PC-3 (cell line): ENCODE results near the gene SH3PXD2B. TPM values are rescaled to one million over a fixed set of nuclear protein-coding genes. Genes with fewer than 3 reads are reported as not detected.

Experiments used
- ATAC-seq: fragments of 200-7000 bp; cut with Tn5 transposase; 2 replicates; pipeline ENCODE4 v1.9.1; 2020; ENCODE audit warnings: mild to moderate bottlenecking, moderate library complexity
- BruUV-seq: library from RNA; stranded (reverse); fragments of 400-500 nt; replicated peaks from 2 replicates; lab custom pipeline; 2021; lab: Mats Ljungman, UMichigan
- CTCF ChIA-PET: fragments of 300-600 bp; sonication (Branson Sonifier 250); formaldehyde crosslinking; loops from one replicate; lab custom pipeline; 2022; ENCODE audit warnings: antibody characterized with exemption; lab: Charles Lee
- POLR2A ChIA-PET: fragments of 300-600 bp; sonication (Branson Sonifier 250); formaldehyde crosslinking; loops from one replicate; lab custom pipeline; 2022; ENCODE audit warnings: antibody characterized with exemption; ENCODE audit not compliant: unreplicated experiment; lab: Charles Lee
- DNase-seq: peaks from one replicate; pipeline ENCODE4 v3.0.0-alpha.2; 2015
- H2AFZ ChIP-seq: fragments of 300-600 bp; sonication (generic); 2 replicates; pipeline ENCODE4 v1.6.0; 2016; ENCODE audit warnings: antibody characterized with exemption, low read length
- H3F3A ChIP-seq: fragments of 300-600 bp; sonication (generic); one replicate; pipeline ENCODE4 v1.6.0; 2017; ENCODE audit warnings: antibody characterized with exemption, low read length, control low read depth, mild to moderate bottlenecking; ENCODE audit not compliant: unreplicated experiment
- H3K27ac ChIP-seq: fragments of 300-600 bp; sonication (generic); 2 replicates; pipeline ENCODE4 v1.5.1; 2016; ENCODE audit warnings: mild to moderate bottlenecking, low read length
- H3K27me3 ChIP-seq: fragments of 300-600 bp; sonication (generic); 2 replicates; pipeline ENCODE4 v1.6.1; 2016; ENCODE audit warnings: low read length, mixed read lengths
- H3K36me3 ChIP-seq: fragments of 300-600 bp; sonication (generic); 2 replicates; pipeline ENCODE4 v1.6.1; 2016; ENCODE audit warnings: low read depth, mixed run types, low read length, mixed read lengths
- H3K4me1 ChIP-seq: fragments of 300-600 bp; sonication (generic); 2 replicates; pipeline ENCODE4 v1.5.1; 2016; ENCODE audit warnings: low read length; ENCODE audit not compliant: insufficient read depth
- H3K4me2 ChIP-seq: fragments of 300-600 bp; sonication (generic); 2 replicates; pipeline ENCODE4 v1.6.0; 2016; ENCODE audit warnings: low read length
- H3K4me3 ChIP-seq: fragments of 300-600 bp; sonication (generic); 2 replicates; pipeline ENCODE4 v1.5.1; 2016; ENCODE audit warnings: mild to moderate bottlenecking, low read length, mixed read lengths
- H3K79me2 ChIP-seq: fragments of 300-600 bp; sonication (generic); 2 replicates; pipeline ENCODE4 v1.6.1; 2017; ENCODE audit warnings: low read length, mixed read lengths
- H3K9ac ChIP-seq: fragments of 300-600 bp; sonication (generic); 2 replicates; pipeline ENCODE4 v1.6.0; 2016; ENCODE audit warnings: mild to moderate bottlenecking, low read length
- H3K9me2 ChIP-seq: fragments of 300-600 bp; sonication (generic); replicated peaks from 2 replicates; pipeline ENCODE4 v1.6.1; 2016; ENCODE audit warnings: mixed run types, low read length, mixed read lengths
- H3K9me3 ChIP-seq: fragments of 300-600 bp; sonication (generic); 2 replicates; pipeline ENCODE4 v1.6.1; 2016; ENCODE audit warnings: low read length, mixed read lengths
- H4K20me1 ChIP-seq: fragments of 300-600 bp; sonication (generic); 2 replicates; pipeline ENCODE4 v1.6.1; 2016; ENCODE audit warnings: low read length, mixed read lengths
- EZH2 ChIP-seq: fragments of 300-600 bp; sonication (generic); IDR thresholded peaks from one replicate; pipeline ENCODE4 v1.6.1; 2017; ENCODE audit warnings: antibody characterized with exemption, mild to moderate bottlenecking, low read length; ENCODE audit not compliant: unreplicated experiment
- EZH2phosphoT487 ChIP-seq: fragments of 300-600 bp; sonication (generic); IDR thresholded peaks from 2 replicates; pipeline ENCODE4 v1.6.1; 2018; ENCODE audit warnings: mild to moderate bottlenecking, antibody characterized with exemption, low read length, borderline replicate concordance
- intact Hi-C: fragments of 100-400 bp; cut with micrococcal nuclease; formaldehyde crosslinking; loops from 2 replicates; pipeline ENCODE4 v1.9.0; 2023
- total RNA-seq: library from RNA; depleted of rRNA; stranded (reverse); fragments of >200 nt; gene quantifications from 2 replicates; pipeline ENCODE4 v1.2.3, GENCODE V29; 2014
- TF ChIP-seq, protein P1 (sequence below): fragments of 300-600 bp; sonication (generic); conservative IDR thresholded peaks from 2 replicates; pipeline ENCODE4 v1.5.1; 2017; ENCODE audit warnings: antibody characterized with exemption, low read depth, mild to moderate bottlenecking, low read length

SH3PXD2B gene
- total RNA-seq, 1 experiment from 2014 or later, result 9.8 TPM

DNA sequence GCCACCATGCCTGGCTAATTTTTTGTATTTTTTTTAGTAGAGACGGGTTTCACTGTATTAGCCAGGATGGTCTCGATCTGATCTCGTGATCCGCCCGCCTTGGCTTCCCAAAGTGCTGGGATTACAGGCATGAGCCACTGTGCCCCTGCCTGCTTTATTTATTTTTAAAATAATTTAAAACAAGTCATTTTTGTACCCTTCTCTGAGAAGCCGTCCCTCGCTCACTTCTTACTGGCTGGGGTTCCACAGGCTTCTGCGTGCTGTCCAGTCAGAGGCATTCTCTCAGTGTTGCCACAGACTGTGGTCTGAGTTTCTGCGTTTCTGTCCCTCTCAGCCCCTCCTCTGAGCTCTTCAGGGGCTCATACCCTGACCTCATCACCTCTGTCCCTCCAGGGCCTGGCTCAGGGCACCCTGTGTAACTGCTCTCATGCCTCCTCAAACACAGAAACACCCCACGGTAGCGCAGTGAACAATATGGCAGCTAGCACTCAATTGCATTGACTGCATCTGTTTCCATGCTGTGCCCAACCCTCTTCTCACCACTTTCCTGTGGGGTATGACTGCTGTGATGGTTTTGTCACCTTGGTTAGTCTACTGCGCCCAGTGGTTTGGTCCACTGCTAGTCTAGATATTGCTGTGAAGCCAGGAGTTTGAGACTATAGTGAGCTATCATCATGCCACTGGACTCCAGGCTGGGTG, 44.3 kb upstream of the SH3PXD2B start:
- no peak for ATAC-seq
- DNase-seq, result no peak
- POLR2A ChIA-PET, result no interaction called here
- Histone ChIP-seq H3K4me2 (no peak overlapping the region), H3K9ac (no peak overlapping the region), H3K27ac (no peak overlapping the region), H3K27me3 (peaks cover 42% of the 10 kb centered on the region), H3F3A (no peaks in the 10 kb centered on the region), H3K4me3 (no peak overlapping the region), H2AFZ (no peak overlapping the region), H3K36me3 (no peaks in the 10 kb centered on the region), H3K9me2 (no peaks in the 10 kb centered on the region), H4K20me1 (no peaks in the 10 kb centered on the region), H3K4me1 (no peaks in the 10 kb centered on the region), H3K9me3 (no peaks in the 10 kb centered on the region), H3K79me2 (no peaks in the 10 kb centered on the region)
- BruUV-seq, result no TSS peak
- CTCF ChIA-PET, result no interaction called here
- no peak for TF ChIP-seq EZH2
- TF ChIP-seq, protein P1, sequence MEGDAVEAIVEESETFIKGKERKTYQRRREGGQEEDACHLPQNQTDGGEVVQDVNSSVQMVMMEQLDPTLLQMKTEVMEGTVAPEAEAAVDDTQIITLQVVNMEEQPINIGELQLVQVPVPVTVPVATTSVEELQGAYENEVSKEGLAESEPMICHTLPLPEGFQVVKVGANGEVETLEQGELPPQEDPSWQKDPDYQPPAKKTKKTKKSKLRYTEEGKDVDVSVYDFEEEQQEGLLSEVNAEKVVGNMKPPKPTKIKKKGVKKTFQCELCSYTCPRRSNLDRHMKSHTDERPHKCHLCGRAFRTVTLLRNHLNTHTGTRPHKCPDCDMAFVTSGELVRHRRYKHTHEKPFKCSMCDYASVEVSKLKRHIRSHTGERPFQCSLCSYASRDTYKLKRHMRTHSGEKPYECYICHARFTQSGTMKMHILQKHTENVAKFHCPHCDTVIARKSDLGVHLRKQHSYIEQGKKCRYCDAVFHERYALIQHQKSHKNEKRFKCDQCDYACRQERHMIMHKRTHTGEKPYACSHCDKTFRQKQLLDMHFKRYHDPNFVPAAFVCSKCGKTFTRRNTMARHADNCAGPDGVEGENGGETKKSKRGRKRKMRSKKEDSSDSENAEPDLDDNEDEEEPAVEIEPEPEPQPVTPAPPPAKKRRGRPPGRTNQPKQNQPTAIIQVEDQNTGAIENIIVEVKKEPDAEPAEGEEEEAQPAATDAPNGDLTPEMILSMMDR, result no peak
- TF ChIP-seq EZH2phosphoT487, result no peak
- intact Hi-C loops, result no loop called here

DNA sequence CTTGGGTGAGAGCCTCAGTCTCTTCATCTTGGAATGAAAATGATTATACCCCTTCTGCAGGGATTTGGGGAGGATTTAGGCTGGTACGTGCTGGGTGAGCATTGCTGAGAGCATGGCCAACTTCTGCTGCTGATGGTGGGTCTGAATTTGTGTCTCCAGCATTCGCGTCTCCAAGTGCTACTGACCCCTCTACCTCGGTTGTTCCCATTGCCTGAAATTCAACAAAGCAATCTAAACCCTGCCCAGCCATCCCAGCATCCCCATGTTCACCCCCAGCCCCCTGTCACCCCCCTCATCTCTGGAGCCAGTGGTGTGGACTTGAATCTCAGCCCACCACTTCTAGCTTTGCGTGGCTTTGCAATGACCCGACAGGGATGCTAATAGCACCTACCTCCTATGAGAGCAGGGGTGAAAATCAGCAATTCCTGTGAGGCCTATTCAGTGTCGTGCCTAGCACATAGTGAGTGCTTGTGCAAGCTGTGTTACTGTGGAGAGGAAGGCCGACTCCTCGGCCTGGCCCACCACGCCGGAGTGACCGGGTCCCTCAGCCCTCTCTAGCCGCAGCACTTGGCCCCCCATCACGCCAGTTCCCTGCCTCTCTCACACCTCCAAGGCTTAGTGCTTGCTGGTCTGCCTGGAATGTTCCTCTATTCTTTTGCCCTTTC, 43.4 kb upstream of the SH3PXD2B start:
- DNase-seq (no peak), ATAC-seq (no peak)
- H3K27ac ChIP-seq, result no peak overlapping the region
- H4K20me1 ChIP-seq, result no peaks in the 10 kb centered on the region
- H2AFZ ChIP-seq, result no peak overlapping the region
- intact Hi-C loops, result no loop called here
- no peaks in the 10 kb centered on the region for H3K36me3 ChIP-seq
- no peaks in the 10 kb centered on the region for H3F3A ChIP-seq
- no peaks in the 10 kb centered on the region for H3K4me1 ChIP-seq
- no TSS peak for BruUV-seq
- H3K9ac ChIP-seq, result no peak overlapping the region
- H3K4me3 ChIP-seq, result no peak overlapping the region
- H3K9me3 ChIP-seq, result no peaks in the 10 kb centered on the region
- H3K4me2 ChIP-seq, result no peak overlapping the region
- ChIA-PET POLR2A (no interaction called here), CTCF (no interaction called here)
- H3K27me3 ChIP-seq, result peaks cover 49% of the 10 kb centered on the region
- no peaks in the 10 kb centered on the region for H3K79me2 ChIP-seq
- TF ChIP-seq EZH2 (no peak), EZH2phosphoT487 (no peak)
- TF ChIP-seq, protein P1, result no peak
- H3K9me2 ChIP-seq, result no peaks in the 10 kb centered on the region
